HepG2 (cell line): ENCODE results near the gene APC2. TPM values are rescaled to one million over a fixed set of nuclear protein-coding genes. Genes with fewer than 3 reads are reported as not detected.

ENCODE experiments used
- ESRRA ChIP-seq: sonication (generic); formaldehyde crosslinking; IDR thresholded peaks from 2 replicates; pipeline ENCODE4 v1.5.1; 2020; ENCODE audit warnings: mild to moderate bottlenecking, low read depth, missing genetic modification reagents
- JUN ChIP-seq: sonication (generic); formaldehyde crosslinking; IDR thresholded peaks from 2 replicates; pipeline ENCODE4 v1.4.0; 2020; ENCODE audit warnings: mild to moderate bottlenecking, missing genetic modification reagents
- NFE2 ChIP-seq: sonication (generic); formaldehyde crosslinking; IDR thresholded peaks from 2 replicates; pipeline ENCODE4 v1.4.0; 2020; ENCODE audit warnings: missing genetic modification reagents
- RBFOX2 ChIP-seq: fragments of 200-400 bp; formaldehyde crosslinking; IDR thresholded peaks from 2 replicates; pipeline ENCODE4 v1.6.1; 2017; ENCODE audit warnings: low read depth, mild to moderate bottlenecking, low read length
- TGIF2 ChIP-seq: IDR thresholded peaks from 2 replicates; pipeline ENCODE4 v1.6.1; 2016; ENCODE audit warnings: control low read depth, missing compliant biosample characterization
- ZNF629 ChIP-seq: sonication (generic); formaldehyde crosslinking; conservative IDR thresholded peaks from 2 replicates; pipeline ENCODE4 v1.5.0; 2020; ENCODE audit warnings: missing genetic modification reagents
- ZNF883 ChIP-seq: sonication (generic); formaldehyde crosslinking; IDR thresholded peaks from 2 replicates; pipeline ENCODE4 v1.5.1; 2020; ENCODE audit warnings: mild to moderate bottlenecking, missing genetic modification reagents; ENCODE audit errors: not compliant biosample characterization
- ZSCAN22 ChIP-seq: sonication (generic); formaldehyde crosslinking; IDR thresholded peaks from 2 replicates; pipeline ENCODE4 v1.4.0; 2020; ENCODE audit warnings: mild to moderate bottlenecking, missing genetic modification reagents
- ZSCAN30 ChIP-seq: sonication (generic); formaldehyde crosslinking; IDR thresholded peaks from 2 replicates; pipeline ENCODE4 v1.5.0; 2020; ENCODE audit warnings: mild to moderate bottlenecking, missing genetic modification reagents
- polyA plus RNA-seq, 8 experiments: library from polyadenylated mRNA; depleted of rRNA in 3 of 8; stranded (reverse) in 7 of 8; unstranded in 1 of 8; fragments of >200 nt; fragmentation: Illumina TruSeq in 4 of 8; extraction: Trizol in 4 of 8; gene quantifications; 2 replicates each; pipeline versions ENCODE4 v1.2.1 to v1.2.3, GENCODE V29; 2011 to 2016; ENCODE audit warnings: low read depth in 4 of 8, missing spikeins in 1 of 8, mixed read lengths in 1 of 8; ENCODE audit not compliant: insufficient read depth in 1 of 8
- total RNA-seq, 5 experiments: library from RNA; depleted of rRNA; stranded (reverse); fragments of >200 nt; fragmentation: Illumina TruSeq; extraction: Trizol; gene quantifications; 2 replicates each; pipeline ENCODE4 v1.2.3, GENCODE V29; 2016; ENCODE audit warnings: low read depth in 1 of 5
- TF ChIP-seq, protein P1 (sequence below): sonication (generic); formaldehyde crosslinking; IDR thresholded peaks from 2 replicates; pipeline ENCODE4 v1.5.1; 2020; ENCODE audit warnings: missing genetic modification reagents, mild to moderate bottlenecking, borderline replicate concordance
- TF ChIP-seq, protein P2 (sequence below): sonication (generic); formaldehyde crosslinking; IDR thresholded peaks from 2 replicates; pipeline ENCODE4 v1.4.0; 2020; ENCODE audit warnings: mild to moderate bottlenecking, missing genetic modification reagents, borderline replicate concordance
- TF ChIP-seq, protein P3 (sequence below): sonication (generic); formaldehyde crosslinking; IDR thresholded peaks from 2 replicates; pipeline ENCODE4 v1.5.1; 2020; ENCODE audit warnings: missing genetic modification reagents, mild to moderate bottlenecking, borderline replicate concordance
- TF ChIP-seq, protein P4 (sequence below): sonication (generic); formaldehyde crosslinking; IDR thresholded peaks from 2 replicates; pipeline ENCODE4 v1.5.0; 2020; ENCODE audit warnings: missing genetic modification reagents, mild to moderate bottlenecking, borderline replicate concordance
- TF ChIP-seq, protein P5 (sequence below): sonication (generic); formaldehyde crosslinking; IDR thresholded peaks from 2 replicates; pipeline ENCODE4 v1.4.0; 2020; ENCODE audit warnings: mild to moderate bottlenecking, missing genetic modification reagents
- TF ChIP-seq, protein P6 (sequence below): fragments of 450-650 bp; IDR thresholded peaks from 2 replicates; pipeline ENCODE4 v1.6.1; 2017
- TF ChIP-seq, protein P7 (sequence below): sonication (generic); formaldehyde crosslinking; IDR thresholded peaks from 2 replicates; pipeline ENCODE4 v1.4.0; 2020; ENCODE audit warnings: mild to moderate bottlenecking, missing genetic modification reagents

Gene APC2
- total and polyA plus RNA-seq, 2 of the 13 experiments (the other 11 are each of a cell fraction or from before 2014, with no cell fraction given): 0.08 to 0.22 TPM

DNA sequence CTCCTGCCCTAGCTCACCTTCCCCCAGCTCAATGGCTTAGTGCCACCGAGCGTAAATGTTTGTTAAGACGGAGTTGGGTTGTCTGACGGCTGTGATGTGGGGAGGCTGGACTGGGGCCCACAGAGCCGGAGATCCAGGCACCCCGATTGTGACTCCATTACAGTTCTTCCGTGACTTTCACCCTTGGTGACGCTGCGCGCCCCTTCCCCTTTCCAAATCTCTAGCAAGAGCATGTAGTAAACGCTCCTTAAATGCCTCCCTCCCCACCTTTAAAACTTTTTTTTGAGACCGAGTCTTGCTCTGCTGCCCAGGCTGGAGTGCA lies 41.9 kb downstream of the APC2 start (continued):
- TF ChIP-seq, protein P1, sequence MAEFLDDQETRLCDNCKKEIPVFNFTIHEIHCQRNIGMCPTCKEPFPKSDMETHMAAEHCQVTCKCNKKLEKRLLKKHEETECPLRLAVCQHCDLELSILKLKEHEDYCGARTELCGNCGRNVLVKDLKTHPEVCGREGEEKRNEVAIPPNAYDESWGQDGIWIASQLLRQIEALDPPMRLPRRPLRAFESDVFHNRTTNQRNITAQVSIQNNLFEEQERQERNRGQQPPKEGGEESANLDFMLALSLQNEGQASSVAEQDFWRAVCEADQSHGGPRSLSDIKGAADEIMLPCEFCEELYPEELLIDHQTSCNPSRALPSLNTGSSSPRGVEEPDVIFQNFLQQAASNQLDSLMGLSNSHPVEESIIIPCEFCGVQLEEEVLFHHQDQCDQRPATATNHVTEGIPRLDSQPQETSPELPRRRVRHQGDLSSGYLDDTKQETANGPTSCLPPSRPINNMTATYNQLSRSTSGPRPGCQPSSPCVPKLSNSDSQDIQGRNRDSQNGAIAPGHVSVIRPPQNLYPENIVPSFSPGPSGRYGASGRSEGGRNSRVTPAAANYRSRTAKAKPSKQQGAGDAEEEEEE: no peak
- no peak for TF ChIP-seq ZNF883 (CRISPR knock-in tag)
- TF ChIP-seq ZNF629 (CRISPR knock-in tag): no peak
- TF ChIP-seq ZSCAN30 (CRISPR knock-in tag): no peak
- TF ChIP-seq TGIF2 (CRISPR knock-in tag): no peak
- TF ChIP-seq ESRRA (CRISPR knock-in tag): 0 out of 2 replicates have a peak, but pooled peaks have one; percentile 5
- no peak for TF ChIP-seq ZSCAN22 (CRISPR knock-in tag)
- TF ChIP-seq, protein P2, sequence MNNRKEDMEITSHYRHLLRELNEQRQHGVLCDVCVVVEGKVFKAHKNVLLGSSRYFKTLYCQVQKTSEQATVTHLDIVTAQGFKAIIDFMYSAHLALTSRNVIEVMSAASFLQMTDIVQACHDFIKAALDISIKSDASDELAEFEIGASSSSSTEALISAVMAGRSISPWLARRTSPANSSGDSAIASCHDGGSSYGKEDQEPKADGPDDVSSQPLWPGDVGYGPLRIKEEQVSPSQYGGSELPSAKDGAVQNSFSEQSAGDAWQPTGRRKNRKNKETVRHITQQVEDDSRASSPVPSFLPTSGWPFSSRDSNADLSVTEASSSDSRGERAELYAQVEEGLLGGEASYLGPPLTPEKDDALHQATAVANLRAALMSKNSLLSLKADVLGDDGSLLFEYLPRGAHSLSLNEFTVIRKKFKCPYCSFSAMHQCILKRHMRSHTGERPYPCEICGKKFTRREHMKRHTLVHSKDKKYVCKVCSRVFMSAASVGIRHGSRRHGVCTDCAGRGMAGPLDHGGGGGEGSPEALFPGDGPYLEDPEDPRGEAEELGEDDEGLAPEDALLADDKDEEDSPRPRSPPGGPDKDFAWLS (CRISPR knock-in tag): no peak
- TF ChIP-seq, protein P3, sequence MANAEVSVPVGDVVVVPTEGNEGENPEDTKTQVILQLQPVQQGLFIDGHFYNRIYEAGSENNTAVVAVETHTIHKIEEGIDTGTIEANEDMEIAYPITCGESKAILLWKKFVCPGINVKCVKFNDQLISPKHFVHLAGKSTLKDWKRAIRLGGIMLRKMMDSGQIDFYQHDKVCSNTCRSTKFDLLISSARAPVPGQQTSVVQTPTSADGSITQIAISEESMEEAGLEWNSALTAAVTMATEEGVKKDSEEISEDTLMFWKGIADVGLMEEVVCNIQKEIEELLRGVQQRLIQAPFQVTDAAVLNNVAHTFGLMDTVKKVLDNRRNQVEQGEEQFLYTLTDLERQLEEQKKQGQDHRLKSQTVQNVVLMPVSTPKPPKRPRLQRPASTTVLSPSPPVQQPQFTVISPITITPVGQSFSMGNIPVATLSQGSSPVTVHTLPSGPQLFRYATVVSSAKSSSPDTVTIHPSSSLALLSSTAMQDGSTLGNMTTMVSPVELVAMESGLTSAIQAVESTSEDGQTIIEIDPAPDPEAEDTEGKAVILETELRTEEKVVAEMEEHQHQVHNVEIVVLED (CRISPR knock-in tag): no peak
- TF ChIP-seq, protein P4, sequence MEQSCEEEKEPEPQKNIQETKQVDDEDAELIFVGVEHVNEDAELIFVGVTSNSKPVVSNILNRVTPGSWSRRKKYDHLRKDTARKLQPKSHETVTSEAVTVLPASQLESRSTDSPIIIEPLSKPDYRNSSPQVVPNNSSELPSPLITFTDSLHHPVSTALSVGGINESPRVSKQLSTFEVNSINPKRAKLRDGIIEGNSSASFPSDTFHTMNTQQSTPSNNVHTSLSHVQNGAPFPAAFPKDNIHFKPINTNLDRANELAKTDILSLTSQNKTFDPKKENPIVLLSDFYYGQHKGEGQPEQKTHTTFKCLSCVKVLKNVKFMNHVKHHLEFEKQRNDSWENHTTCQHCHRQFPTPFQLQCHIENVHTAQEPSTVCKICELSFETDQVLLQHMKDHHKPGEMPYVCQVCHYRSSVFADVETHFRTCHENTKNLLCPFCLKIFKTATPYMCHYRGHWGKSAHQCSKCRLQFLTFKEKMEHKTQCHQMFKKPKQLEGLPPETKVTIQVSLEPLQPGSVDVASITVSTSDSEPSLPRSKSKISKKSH (CRISPR knock-in tag): no peak
- TF ChIP-seq, protein P5, sequence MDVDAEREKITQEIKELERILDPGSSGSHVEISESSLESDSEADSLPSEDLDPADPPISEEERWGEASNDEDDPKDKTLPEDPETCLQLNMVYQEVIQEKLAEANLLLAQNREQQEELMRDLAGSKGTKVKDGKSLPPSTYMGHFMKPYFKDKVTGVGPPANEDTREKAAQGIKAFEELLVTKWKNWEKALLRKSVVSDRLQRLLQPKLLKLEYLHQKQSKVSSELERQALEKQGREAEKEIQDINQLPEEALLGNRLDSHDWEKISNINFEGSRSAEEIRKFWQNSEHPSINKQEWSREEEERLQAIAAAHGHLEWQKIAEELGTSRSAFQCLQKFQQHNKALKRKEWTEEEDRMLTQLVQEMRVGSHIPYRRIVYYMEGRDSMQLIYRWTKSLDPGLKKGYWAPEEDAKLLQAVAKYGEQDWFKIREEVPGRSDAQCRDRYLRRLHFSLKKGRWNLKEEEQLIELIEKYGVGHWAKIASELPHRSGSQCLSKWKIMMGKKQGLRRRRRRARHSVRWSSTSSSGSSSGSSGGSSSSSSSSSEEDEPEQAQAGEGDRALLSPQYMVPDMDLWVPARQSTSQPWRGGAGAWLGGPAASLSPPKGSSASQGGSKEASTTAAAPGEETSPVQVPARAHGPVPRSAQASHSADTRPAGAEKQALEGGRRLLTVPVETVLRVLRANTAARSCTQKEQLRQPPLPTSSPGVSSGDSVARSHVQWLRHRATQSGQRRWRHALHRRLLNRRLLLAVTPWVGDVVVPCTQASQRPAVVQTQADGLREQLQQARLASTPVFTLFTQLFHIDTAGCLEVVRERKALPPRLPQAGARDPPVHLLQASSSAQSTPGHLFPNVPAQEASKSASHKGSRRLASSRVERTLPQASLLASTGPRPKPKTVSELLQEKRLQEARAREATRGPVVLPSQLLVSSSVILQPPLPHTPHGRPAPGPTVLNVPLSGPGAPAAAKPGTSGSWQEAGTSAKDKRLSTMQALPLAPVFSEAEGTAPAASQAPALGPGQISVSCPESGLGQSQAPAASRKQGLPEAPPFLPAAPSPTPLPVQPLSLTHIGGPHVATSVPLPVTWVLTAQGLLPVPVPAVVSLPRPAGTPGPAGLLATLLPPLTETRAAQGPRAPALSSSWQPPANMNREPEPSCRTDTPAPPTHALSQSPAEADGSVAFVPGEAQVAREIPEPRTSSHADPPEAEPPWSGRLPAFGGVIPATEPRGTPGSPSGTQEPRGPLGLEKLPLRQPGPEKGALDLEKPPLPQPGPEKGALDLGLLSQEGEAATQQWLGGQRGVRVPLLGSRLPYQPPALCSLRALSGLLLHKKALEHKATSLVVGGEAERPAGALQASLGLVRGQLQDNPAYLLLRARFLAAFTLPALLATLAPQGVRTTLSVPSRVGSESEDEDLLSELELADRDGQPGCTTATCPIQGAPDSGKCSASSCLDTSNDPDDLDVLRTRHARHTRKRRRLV (CRISPR knock-in tag): 0 out of 2 replicates have a peak, but pooled peaks have one; percentile 14
- no peak for TF ChIP-seq JUN (CRISPR knock-in tag)
- TF ChIP-seq, protein P6, sequence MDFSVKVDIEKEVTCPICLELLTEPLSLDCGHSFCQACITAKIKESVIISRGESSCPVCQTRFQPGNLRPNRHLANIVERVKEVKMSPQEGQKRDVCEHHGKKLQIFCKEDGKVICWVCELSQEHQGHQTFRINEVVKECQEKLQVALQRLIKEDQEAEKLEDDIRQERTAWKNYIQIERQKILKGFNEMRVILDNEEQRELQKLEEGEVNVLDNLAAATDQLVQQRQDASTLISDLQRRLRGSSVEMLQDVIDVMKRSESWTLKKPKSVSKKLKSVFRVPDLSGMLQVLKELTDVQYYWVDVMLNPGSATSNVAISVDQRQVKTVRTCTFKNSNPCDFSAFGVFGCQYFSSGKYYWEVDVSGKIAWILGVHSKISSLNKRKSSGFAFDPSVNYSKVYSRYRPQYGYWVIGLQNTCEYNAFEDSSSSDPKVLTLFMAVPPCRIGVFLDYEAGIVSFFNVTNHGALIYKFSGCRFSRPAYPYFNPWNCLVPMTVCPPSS: no peak
- TF ChIP-seq RBFOX2: no peak
- no peak for TF ChIP-seq NFE2
- TF ChIP-seq, protein P7, sequence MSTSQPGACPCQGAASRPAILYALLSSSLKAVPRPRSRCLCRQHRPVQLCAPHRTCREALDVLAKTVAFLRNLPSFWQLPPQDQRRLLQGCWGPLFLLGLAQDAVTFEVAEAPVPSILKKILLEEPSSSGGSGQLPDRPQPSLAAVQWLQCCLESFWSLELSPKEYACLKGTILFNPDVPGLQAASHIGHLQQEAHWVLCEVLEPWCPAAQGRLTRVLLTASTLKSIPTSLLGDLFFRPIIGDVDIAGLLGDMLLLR: no peak
